ENCODE results near the gene DRD5.
"Not testable (repeated sequence)": the region's sequence is repeated elsewhere in the genome, so short reads cannot be mapped to it uniquely, and the experiment has no call there.

DRD5 gene

DNA sequence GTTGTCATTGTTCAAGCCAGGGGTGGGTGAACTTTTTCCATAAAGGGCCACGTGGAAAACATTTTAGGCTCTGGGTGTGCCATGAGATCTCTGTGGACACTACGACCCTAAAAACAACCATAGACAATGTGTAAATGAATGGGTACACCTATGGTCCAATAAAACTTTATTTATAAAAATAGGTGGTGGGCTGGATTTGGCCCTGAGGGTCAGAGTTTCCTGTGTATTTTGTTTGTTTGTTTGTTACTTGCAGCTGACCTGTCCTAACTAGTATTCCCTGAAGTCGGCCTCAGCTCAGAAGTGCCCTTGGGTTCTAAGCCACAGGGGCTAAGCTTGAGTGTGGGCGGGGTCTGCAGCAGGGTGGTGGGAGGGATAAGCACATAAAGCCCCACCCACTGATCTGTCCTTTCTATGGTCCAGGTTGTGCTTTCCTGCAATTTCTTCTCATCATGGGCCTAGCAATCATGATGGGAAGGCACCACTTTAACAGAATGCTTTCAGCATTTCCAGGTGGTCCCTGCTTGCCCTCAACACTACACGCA is 17.2 kb upstream of the DRD5 start:
- no peak for DNase-seq (ENCODE audit: low spot score)
- TF ChIP-seq CTCF (IDR thresholded peaks at IDR 0.05; ENCODE audit: extremely low read depth, missing control alignments) = no peak

GRCh38 chr4:9765091-9765490 is 16.3 kb upstream of the DRD5 start:
- peak; percentile 35 for DNase-seq (ENCODE audit: low spot score)
- TF ChIP-seq CTCF (IDR thresholded peaks at IDR 0.05; ENCODE audit: extremely low read depth, missing control alignments) = peak; percentile 23

DNA sequence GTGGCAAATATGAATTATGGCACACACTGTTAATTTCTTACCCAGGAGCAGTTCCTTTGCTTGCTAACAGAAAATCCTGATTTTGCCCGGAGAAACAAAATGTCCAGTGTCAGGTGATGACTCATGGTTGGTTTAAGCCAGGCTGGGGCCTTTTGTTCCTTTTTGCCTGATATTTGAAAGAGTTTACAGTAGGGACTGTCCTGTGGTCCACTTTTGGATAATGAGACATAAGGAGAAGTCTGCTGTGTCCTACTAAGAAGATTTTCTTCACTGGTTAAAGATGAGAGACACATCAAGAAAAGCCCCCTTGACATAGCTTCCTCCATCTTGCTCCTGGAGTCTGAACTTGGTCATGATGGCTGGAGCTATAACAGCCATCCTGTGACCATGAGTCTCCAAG is 12.1 kb upstream of the DRD5 start:
- DNase-seq (ENCODE audit: low spot score) = no peak
- no peak for TF ChIP-seq CTCF (IDR thresholded peaks at IDR 0.05; ENCODE audit: extremely low read depth, missing control alignments)

DNA sequence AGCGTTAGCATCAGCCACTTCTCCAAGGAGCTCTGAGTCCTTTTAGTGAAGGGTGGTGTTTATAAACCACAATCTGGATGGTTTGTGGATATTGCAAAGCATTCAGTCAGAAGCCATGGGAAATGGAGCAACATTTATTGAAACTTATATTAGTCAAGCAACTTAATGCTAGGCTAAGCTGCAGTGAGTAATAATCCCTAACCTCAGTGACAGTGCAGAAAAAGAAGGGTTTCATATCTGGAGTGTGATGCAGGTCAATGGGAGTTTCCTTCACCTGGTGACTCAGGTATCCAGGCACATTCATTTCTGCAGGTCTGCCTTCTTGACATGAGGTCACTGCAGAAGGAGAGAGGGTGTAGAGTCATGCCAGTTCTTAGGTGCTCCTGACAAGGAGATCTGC is 10.4 kb upstream of the DRD5 start:
- TF ChIP-seq CTCF (IDR thresholded peaks at IDR 0.05; ENCODE audit: extremely low read depth, missing control alignments) = no peak
- no peak for DNase-seq (ENCODE audit: low spot score)

DNA sequence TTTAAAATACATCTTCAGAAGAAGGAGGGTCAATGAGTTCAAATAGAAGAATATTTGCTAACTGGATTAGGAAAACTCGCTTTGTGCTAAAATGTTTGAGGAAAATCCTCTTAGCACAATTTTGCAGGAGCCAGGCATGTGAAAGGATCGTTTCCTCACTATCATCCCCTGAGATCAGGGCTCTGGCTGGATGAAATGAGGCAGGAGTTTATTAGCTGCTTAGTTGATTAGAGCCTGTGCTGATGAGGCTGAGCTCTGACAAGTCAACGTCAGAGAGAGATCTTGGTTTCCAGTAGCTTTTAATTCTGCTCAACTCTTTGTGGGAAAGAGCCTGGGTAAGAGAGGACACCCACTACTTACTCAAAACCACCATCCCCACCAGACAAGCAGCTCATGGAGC is 8.0 kb upstream of the DRD5 start:
- TF ChIP-seq CTCF (IDR thresholded peaks at IDR 0.05; ENCODE audit: extremely low read depth, missing control alignments) = no peak

GRCh38 chr4:9782136-9782436 is 652 bp downstream of the DRD5 start:
- TF ChIP-seq CTCF (IDR thresholded peaks at IDR 0.05; ENCODE audit: extremely low read depth, missing control alignments) = no peak
- DNase-seq (ENCODE audit: low spot score) = no peak

More for the DNA sequence above, 8.0 kb upstream of the DRD5 start:
- DNase-seq (ENCODE audit: low spot score) = no peak

DNA sequence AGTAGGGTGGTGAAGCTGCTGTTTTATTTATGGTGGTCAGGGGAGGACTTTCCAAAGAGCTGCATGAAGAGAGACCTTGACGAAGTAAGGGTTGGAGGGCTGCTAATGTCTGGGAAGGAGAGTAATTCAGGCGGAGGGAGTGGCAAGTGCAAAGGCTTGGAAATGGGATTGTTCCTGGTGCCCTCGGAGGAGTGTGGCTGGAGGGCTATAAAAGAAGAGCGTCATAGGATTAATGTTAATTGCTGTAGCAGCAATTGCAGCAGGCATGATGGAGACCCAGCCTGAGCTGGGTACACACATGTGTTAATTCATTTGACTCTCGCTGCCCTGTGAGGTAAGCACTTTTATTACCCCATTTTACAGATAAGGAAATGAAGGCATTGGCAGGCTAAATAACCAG is 4.5 kb downstream of the DRD5 start:
- DNase-seq (ENCODE audit: low spot score) = not testable (repeated sequence)

- no peak for DNase-seq (ENCODE audit: low spot score)
Measured at GRCh38 chr4:9792381-9792780, 10.9 kb downstream of the DRD5 start.

GRCh38 chr4:9796641-9797040 is 15.2 kb downstream of the DRD5 start:
- DNase-seq (ENCODE audit: low spot score) = not testable (repeated sequence)

More at GRCh38 chr4:9792381-9792780, 10.9 kb downstream of the DRD5 start:
- TF ChIP-seq CTCF (IDR thresholded peaks at IDR 0.05; ENCODE audit: extremely low read depth, missing control alignments) = no peak

Data from GM20000 (cell line).